Activated T-cell treated with anti-CD3 and anti-CD28 coated beads, Interleukin-2, amount 50 U/mL, for 48 hours (primary cell): Measurements from ENCODE around the gene TALDO1.

Source experiments
- DNase-seq, 2 experiments: peaks; one replicate each; pipeline ENCODE4 v3.0.0-alpha.2; 2020

The TALDO1 gene

DNA sequence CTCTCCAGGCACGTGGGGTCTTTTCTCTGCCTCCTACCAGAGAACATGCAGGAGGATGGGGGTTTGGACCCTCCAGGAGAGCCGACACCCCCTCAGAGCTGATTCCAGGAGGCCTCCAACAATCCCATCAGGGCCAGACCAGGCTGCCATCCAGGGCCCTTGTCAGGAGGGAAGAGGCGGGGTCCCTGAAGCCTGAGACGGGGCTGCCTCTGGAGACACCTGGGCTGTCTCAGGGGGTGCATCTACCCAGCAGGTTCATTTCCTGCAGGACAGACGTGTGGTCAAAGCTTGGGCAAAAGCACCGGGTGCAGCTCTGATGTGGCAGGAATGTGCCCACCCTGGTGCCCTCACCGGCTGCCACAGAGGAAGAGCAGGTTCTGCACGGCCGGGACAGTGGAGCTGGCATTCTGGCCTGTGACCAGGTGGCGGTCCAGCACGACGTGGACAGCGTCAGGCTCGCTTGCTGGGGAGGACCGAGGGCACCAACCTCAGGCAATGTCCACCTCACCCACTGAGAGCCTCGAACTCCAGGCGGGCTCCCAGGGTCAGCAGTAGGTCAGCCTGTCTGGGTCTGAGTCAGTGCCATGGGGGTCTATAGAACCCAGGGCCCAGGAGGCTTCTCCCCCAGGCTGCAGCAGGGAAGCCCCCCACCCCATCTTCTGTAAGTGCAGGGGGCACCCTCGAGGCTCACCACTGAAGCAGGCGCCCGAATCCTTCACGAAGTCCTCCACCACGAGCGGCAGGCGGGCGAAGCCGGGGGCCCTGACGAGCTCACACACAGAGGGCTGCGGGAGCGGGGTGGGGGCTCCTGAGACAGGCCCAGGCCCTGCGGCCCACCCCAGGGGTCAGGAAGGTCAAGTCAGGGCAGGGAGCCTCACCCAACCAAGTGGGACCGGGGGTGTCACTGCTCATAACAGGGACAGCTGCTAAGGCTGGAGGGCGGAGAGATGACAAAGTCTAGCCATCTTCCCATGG lies 23.7 kb downstream of the TALDO1 start:
- no peak for DNase-seq

DNA sequence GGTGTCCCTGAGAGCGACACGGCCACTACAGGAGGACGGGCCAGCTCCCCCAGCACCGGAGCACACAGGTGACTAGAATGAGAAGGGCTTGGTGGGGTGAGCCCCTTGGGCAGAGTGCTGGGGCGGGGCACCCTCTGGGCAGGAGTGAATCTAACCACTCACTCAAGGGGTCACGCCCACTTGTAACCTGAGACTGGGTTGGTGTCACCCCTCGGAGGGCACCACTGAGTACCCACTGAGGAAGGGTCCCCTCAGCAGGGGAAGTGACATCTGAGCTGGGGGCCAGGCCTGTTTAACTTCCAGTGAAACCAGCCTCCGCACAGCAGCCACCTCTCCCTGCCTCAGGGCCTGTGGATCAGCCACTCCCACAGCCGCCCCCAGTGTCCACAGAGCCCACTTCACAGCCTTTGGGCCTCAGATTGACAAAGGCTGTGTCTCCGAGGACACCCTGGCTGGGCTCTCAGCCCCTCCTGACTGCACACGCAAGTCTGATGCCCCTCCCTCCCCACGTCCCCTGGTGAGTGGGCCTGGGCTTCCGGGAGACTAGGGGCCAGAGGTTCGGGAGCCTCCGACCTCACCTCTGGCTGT lies 24.4 kb downstream of the TALDO1 start:
- no peak for DNase-seq

DNA sequence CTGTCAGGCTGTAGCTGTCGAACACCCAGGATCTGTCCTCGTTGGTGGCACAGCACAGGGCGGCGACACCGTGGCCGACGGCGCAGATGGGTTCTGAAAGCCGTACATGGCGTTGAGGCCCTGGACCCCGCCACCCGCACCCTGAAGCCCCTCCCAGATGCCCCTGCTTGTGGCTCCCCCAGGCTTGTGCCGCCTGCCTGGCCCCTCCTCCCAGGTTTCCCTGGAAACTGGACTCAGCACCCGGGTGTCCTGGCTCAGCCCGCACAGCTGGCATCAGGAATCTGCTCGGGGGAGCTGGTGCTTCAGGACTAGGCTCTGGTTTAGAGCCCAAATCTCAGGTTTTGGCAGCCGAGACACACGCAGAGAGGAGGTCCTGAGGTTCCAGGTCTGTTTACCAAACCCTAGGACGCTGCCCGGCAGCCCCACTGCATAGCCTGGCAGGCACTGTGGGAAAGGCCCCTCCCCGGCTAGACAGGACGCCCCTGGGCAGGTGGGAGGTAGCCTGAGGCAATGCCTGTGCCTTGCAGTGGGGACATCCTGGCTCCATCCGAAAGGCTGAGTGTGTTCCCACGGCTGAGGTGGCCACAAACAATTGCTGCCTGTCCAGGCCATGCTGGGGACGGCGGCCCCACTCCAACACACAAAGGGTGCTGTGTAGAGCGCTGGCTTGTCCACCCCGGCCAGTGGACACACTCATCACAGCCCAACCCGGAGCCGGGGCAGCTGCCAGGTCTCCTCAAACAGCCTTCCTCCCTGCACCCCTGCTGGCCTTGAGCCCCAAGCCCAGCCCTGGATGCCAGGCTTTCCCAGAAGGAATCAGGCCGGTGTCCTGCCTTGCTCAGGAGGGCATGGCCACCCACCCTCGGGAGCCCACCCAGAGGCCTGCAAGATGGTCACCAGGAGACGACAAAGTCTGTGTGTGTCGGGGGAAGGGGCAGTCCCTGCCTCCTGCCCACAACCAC lies 25.4 kb downstream of the TALDO1 start:
- no peak for DNase-seq

DNA sequence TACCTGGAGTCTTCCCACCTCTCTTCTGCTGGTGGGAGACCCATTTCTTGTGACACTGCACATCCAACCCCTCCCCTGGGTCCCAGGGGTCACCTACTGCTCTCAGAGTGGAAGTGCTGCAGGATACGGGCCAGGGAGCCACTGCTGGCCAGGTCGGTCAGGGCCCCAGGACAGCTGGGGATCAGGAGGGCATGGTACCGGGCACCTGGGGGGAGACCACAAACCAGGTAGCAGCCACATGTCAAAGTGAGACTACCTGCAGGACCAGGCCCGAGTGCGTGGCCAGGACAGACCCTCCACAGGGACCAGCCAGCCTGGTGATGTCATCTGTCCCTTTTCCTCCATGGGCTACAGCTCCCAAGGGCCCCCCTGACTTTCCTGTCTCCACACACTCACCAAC lies 26.2 kb downstream of the TALDO1 start:
- DNase-seq = no peak

DNA sequence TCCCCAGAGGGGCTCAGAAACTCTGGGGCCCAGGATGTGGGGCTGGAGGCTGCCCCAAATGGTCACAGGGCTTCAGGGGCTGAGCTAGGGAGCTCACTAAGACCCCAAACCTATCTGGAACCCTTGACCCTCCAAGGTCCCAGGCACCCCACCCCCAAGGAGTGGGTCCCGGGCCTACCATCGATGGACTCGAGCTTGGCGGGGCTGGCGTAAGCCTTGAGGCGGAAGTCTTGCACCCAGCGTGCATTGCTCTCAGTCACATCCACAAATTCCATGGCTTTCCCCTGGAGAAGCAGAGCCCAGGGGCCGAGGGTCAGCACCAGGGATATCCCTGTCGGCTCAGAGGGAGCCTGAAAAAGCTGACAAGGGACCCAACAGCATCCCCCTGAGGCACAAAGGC lies 26.6 kb downstream of the TALDO1 start:
- no peak for DNase-seq

DNA sequence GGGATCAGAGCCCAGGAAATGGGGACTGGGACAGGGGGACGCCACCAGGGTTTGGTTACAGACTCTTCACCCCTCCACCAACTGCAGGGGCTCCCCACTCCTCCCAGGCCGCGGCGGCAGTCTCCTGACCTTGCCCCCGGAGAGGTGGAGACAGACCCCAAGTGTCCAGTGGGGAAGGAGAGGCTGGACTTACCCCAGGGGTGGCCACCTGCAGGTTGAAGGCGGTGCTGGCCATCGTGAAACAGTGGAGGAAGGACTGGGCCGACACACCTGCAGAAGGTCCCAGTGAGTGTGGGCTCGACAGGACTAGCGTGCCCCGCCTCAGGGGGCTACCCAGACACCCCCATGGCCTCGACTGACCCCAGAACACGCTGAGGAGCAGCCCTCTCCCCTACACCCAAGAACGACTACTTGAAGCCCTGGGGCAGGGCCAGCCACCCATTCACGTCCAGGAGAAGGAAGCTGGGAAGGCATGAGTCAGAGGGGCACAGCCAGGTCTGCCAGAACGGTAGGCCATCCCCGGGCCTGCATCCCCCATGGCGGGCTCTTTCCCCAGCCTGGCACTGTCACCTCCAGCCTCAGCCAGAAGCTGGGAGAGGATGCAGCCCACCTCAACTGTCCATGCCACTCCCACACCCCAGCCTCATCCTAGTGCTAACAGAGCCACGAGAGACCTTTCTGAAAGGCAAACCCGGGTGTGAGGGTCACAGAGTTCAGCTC lies 27.8 kb downstream of the TALDO1 start:
- no peak for DNase-seq

DNA sequence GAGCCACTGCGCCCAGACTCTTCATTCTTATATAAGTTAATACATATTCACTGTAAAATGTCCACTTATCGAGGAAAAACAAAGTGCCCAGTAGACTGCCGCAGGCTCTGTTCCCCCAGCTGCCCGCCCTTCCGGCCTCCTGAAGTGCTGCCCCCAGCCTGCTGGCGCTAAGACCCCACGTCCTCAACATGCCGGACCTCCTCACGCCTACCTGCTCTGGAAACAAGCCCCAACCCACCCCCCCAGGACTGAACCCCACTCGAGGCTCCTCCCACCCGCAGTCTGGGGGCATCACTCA lies 28.9 kb downstream of the TALDO1 start:
- DNase-seq = no peak

DNA sequence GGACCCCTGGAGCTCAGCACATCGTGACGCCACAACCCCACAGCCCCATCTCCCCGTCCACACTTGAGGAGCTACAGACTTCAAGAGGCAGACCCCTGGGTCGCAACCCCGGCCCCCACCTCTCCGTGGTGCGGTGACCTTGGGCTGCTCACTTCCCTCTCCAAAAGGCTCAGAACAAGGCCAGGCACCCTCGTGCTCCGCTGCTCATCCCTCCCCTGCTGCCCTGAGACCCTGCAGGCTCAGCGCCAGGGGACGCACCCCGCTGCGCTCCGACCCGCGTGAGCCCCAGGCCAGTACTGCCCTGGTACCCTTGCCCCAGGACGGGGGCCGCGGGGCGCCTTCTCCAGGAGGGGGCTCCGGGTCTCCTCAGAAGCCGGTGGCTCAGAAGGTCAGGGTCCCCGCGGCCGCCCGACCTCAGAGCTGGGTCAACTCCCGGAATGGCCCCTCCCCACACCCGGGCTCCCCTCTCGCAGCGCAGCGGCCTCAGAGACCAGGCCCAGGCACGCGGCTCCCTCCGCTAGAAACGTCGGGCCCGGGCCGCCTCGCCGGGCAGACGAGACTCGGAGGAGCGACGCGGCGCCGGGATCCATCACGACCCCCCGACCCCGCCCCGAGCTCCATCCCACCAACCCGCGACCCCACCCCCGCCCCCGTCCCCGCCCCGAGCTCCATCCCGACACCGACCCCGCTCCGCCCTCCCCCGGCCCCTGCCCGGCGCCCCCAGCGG lies 29.5 kb downstream of the TALDO1 start:
- DNase-seq = peak; percentile 54 to 67

DNA sequence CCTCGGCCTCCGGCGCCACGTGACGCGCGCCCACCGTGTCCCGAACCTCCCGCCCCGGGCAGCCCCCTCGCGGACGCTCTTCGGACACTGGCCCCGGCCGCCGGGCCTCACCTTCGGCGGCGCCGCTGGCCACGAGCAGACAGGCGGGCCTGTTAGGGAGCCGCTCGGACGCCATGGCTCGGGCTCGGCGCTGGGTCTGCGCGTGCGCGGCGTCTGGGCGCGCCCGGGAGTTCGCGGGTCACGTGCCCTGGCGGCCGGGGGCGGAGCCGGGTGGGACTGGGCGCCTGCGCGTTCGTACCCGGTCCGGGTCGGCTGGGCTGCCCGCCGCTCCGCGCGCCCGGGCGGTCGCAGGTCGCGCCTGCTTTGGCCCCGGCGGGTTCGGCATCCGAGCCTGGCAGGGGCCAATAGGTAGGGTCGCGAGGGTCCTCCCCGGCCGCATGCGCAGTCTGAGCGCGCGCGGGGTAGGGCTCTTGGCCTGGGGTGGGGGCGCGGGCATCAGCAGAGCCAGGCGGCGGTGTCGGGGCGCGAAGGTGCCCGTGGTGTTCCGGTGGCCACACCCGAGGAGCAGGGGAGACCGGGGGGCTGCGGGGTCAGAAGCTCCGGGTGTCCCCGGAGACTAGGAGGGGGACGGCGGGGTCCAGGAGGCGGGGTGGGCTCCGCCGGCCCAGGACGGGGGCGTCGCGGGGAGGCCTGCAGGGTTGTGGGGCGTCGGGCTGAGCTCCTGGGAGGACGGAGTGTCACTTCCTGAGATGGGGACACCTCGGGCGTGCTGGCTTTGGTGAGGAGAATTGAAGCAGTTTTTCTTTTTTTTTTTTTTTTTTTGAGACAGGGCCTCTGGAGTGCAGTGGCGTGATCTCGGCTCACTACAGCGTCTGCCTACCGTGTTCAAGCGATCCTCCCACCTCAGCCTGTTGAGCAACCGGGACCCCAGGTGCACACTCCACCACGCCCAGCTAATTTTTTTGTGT lies 30.3 kb downstream of the TALDO1 start, which contains the start of gene GATD1:
Gene GATD1, minus strand, starts transcription at position 200 of the 968 bp plus-strand sequence. Its CDS starts 25 bp downstream, at position 175.
- peak; percentile 96 to 98 for DNase-seq

DNA sequence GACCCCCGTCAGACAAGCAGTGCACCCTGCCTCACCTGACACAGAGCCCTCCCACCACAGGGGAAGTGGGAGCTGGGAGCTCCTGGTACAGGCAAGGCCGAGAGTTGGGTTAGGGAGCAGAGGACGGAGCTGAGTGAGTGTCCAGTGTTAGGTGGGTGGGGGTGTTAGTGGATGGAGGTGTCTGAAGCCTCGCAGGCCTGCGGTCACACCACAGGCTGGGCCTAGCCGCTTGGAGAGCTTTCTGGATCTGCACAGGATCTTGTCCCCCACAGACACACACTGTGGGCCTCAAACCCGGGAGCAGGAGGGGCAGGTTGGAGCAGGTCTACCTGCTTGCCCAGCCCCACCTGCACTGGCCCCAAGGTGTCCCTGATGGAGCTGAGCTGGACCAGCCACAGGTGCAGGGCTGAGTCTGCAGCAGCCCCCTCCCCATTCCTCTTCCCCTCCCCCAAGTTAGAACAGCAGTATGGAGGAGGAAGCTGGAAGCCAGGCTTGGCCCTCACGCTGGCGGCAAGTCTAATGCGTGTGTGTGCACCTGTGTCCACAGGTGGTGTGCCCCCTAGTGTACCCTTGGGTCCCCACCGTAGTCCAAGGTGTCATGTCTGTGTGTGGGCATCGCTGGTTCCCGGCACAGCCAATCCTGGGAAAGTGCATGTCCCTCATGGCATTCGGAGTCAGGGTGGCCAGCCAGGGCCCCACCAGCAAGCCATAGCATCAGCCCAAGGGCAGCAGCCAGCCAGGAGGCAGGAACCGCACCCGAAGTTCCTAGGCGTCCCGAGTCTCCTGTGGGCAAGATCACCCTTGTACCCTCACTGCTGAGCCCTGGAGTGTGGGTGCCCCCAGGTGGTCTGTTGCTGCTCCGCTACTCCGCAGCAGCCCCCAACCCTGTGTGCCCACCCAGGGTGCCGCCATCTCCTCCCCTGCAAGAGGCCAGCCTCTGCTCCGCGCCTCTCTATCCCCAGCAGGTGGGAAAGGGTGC lies 32.0 kb downstream of the TALDO1 start:
- no peak for DNase-seq

DNA sequence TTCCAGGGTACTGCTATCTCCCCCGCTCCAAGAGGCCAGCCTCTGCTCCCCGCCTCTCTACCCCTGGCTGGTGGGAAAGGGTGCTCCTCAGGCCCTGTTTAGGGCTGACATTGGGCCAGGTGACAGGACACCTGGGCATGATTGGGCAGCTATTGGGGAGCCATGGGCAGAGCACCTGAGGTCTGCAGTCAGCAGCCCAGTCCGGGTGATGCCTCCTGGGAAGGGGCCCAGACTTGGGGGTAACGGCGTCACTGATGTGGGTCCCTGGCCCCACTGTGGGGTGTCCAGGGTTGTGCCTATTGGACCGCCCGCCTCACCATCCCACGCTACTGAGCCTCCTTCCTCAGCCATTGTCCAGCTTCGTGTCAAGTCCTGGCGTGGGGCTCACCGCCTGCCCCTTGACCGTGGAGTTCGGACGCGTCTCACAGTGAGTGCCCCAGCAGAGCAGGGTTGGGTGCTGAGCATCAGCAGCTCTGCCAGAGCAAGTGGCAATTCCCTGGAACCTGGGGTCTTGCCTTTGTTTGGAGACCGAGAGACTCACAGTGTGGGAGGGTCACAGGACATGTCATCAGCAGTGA lies 32.8 kb downstream of the TALDO1 start:
- no peak for DNase-seq

DNA sequence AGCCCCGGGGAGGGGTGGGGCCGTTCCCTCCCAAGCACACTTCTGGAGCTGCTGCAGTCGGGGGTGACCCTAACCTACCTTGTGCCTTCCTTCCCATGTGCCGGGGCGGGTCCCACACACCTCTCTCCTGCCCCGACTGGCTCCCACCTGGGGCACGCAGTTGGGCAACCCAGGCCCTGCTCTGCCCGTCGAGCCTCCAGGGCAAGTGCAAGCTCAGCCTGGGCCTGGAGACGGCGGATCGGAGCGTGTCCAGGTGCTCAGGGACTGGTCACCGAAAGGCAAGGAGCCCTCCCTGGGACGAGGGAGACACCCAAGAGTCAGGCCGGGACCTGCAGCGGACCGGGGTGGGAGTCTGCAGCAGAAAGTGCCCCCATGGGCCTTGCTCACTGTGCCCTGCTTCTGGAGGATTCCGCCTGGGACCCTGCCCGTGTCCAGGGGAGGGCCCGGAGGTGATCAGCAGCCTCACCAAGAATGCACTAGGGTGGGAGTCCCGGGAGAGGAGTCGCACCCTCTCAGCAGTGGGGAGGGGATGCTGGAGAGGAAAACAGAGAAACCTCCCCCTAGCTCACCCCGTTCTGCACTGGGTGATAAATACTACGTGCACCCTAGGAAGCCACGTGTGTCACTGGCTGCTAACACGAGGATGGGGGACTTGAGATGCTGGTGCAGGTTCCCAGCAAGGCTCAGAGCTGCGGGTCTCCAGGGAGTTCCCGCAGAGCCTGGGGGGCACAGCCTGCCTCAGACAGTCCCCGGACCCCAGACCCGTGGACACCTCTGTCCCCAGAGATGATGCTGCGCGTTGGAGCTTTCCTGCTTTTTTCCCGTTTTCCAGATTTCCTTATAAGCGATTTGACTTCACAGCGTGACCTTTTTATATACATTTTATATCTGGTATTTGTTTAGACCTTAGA lies 35.3 kb downstream of the TALDO1 start:
- no peak for DNase-seq

DNA sequence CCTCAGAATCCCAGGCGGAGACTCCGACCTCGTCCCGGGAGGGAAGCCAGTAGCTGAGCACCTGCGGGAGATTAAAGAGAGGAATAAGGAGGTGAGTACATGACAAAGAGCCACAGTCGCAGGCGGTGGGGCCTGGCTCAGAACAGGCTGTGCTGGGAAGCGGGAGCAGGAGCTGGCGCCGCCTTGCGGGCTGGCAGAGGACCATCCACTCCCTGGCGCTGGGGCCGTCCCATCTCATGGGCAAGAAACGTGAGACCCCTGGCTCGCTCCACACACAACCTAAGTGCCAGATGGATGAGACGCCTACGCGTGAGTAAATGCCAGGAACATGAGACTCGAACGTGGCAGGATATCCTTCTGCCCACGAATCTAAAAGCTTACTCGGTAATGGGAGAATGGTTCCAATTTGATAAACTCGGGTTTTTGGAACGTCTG lies 36.3 kb downstream of the TALDO1 start:
- DNase-seq = peak in 1 of 2 experiments; percentile 52

DNA sequence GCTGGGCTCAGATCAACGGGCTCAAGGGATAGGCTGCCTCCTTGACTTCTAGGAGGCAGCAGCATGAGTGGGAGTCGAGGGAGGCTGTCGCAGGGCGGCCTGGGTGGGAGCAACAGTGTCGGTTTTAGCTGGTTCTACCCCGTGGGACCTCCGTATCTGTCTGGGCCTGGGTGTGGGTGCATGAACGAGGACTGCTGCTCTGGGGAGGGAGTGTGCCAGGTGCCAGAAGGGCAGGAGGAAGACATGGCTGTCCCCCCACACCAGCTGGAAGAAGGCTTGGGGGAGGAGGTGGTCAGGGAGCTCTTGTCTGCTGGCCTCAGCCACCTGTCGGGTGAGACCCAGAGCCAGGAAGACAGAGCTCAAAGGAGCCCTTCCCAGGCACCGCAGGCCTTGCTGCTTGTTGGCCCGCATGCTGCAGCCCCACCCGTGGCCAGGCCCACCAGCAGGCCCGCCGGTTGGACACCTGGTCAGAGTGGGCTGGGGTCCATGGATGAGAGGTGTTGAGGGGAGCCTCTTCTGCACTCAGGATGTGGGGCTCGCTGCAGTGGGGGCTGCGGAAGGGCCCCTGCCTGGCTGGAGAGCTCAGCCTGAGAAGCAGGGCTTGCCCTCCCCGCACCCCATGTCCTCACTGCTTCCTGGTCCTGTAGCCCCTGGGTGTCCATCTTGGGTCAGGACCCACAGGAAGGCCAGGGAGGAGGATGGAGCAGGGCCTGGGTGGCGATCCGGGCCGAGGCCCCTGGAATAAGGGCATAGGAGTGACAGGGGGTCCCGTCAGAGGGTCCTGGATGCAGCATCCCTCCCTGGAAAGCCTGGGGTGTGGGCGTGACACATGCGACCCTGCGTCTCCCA lies 39.2 kb downstream of the TALDO1 start:
- DNase-seq = no peak

DNA sequence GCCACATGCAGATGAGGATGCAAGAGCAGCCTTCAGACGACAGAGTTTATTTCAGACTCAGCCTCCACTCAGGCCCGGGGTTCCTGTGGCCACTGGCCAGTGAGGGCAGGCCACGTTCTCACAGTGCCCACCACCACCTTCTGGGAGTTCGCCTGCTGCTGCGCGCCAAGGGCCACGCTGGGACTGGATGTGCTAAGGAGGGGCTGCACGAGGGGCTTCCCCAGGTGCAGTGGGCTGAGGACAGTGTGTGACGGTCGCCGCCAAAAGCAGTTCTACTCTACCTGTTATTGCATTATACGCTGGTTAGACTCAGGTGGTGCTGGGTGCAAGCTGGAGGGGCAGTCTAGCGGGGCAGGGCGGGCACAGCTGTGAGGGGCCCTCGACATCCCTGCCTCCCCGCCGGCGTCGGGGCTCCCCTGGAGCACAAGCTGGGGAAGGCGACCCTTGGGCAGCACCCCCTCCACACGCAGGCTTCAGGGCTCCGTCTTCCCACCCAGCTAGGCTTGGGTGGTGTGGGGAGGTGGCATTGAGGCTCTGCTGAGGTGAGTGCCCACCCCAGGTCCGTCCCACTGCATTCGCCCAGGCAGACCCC lies 39.9 kb downstream of the TALDO1 start:
- DNase-seq = no peak

DNA sequence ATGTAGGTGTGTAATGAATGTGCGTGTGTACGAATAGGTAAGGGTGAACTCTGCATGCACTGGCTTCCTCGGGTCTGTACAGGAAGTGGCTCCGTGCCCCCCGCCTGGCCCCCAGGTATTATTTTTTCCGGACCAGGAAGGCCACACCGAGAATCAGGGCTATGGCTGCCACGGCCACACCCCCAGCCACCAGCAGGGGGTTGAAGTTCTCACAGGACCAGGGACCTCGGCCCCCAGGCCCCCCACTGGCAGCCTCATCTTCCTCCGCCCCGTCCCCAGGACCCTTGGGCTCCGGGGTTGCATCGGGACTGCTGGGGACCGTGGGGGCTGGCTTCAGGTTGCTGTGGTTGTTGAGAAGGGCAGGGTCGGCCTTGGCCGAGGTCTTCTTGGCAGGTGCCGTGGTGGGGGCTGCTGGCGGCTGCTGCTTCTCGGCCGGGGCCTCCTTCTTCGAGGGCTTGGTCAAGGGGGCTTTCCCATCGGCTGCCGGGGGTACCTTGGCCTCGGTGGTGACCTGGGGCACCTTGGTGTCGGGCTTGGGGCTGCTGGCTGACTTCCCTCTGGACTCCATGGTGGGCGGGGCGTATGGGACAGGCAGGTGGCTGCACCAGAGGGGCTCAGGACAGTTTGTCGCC lies 40.9 kb downstream of the TALDO1 start:
- no peak for DNase-seq
